Endothelial cell of umbilical vein (primary cell): ENCODE data around the gene APBB2. TPM values are rescaled to one million over a fixed set of nuclear protein-coding genes. Genes with fewer than 3 reads are reported as not detected.

ENCODE experiments used
- BruUV-seq: library from RNA; stranded (reverse); fragments of 400-500 nt; replicated peaks from 2 replicates; lab custom pipeline; 2021; lab: Mats Ljungman, UMichigan
- CTCF ChIA-PET: fragments of 300-600, 350-600 bp; sonication (Branson Sonifier 250); formaldehyde crosslinking; loops from one replicate; lab custom pipeline; 2021; ENCODE audit warnings: antibody characterized with exemption, inconsistent platforms; lab: Charles Lee
- POLR2A ChIA-PET: fragments of 300-600, 350-600 bp; sonication (Branson Sonifier 250); formaldehyde crosslinking; loops from one replicate; lab custom pipeline; 2021; ENCODE audit warnings: antibody characterized with exemption, inconsistent platforms; lab: Charles Lee
- DNase-seq: peaks from one replicate; pipeline ENCODE4 v3.0.0-alpha.2; 2011; ENCODE audit warnings: low read depth, low spot score
- FAIRE-seq: peaks from 2 replicates; lab custom pipeline; 2011; peaks lifted over from hg19 to GRCh38; lab: Jason Lieb, UNC
- H2AFZ ChIP-seq: 2 replicates; pipeline ENCODE4 v1.6.0; 2012; ENCODE audit warnings: low read depth, low read length, control low read depth, inconsistent platforms
- H3K27ac ChIP-seq: 2 replicates; pipeline ENCODE4 v1.5.1; 2011; ENCODE audit warnings: low read depth, mild to moderate bottlenecking, control low read depth, low read length, moderate library complexity; ENCODE audit not compliant: insufficient read depth
- H3K27me3 ChIP-seq, 2 experiments: 2 replicates each; pipeline versions ENCODE4 v1.6.0 to v1.6.1; 2011; ENCODE audit warnings: low read length in 2 of 2, mixed read lengths in 1 of 2; ENCODE audit not compliant: control insufficient read depth in 2 of 2, insufficient read depth in 2 of 2
- H3K36me3 ChIP-seq, 2 experiments: 2 replicates in 1 of 2; 3 replicates in 1 of 2; pipeline ENCODE4 v1.5.1; 2011; ENCODE audit warnings: low read length in 2 of 2, mild to moderate bottlenecking in 1 of 2, moderate library complexity in 1 of 2; ENCODE audit not compliant: control insufficient read depth in 2 of 2, insufficient read depth in 2 of 2; ENCODE audit errors: extremely low read depth in 1 of 2
- H3K4me1 ChIP-seq: 3 replicates; pipeline ENCODE4 v1.5.1; 2011; ENCODE audit warnings: mild to moderate bottlenecking, low read length; ENCODE audit not compliant: control insufficient read depth, insufficient read depth; ENCODE audit errors: extremely low read depth
- H3K4me2 ChIP-seq: 2 replicates; pipeline ENCODE4 v1.6.1; 2011; ENCODE audit warnings: low read length, control low read depth, mixed read lengths; ENCODE audit not compliant: insufficient read depth
- H3K4me3 ChIP-seq, 3 experiments: fragments of 200-600 bp in 1 of 3; sonication (generic), shearing (Covaris generic) in 1 of 3; replicated peaks in 1 of 3; 2 replicates each; pipeline ENCODE4 v1.5.1; 2011 to 2016; ENCODE audit warnings: control low read depth in 3 of 3, low read length in 3 of 3, mild to moderate bottlenecking in 2 of 3, inconsistent platforms in 1 of 3, low read depth in 1 of 3, moderate library complexity in 1 of 3; ENCODE audit not compliant: insufficient read depth in 1 of 3
- H3K79me2 ChIP-seq: 2 replicates; pipeline ENCODE4 v1.6.0; 2012; ENCODE audit warnings: low read length, inconsistent platforms; ENCODE audit not compliant: control insufficient read depth, insufficient read depth
- H3K9ac ChIP-seq: replicated peaks from 2 replicates; pipeline ENCODE3; 2011; ENCODE audit warnings: low read length, control low read depth; ENCODE audit not compliant: insufficient read depth; ENCODE audit errors: extremely low read depth
- H3K9me1 ChIP-seq: replicated peaks from 3 replicates; pipeline ENCODE4 v1.6.0; 2011; ENCODE audit warnings: mild to moderate bottlenecking, low read length; ENCODE audit not compliant: control insufficient read depth, insufficient read depth; ENCODE audit errors: extremely low read depth
- H3K9me3 ChIP-seq: replicated peaks from 2 replicates; pipeline ENCODE4 v1.5.1; 2012; ENCODE audit warnings: low read length, inconsistent platforms; ENCODE audit not compliant: control insufficient read depth, insufficient read depth
- H4K20me1 ChIP-seq: replicated peaks from 2 replicates; pipeline ENCODE3; 2011; ENCODE audit warnings: mild to moderate bottlenecking, low read length; ENCODE audit not compliant: control insufficient read depth, insufficient read depth; ENCODE audit errors: extremely low read depth
- EZH2 ChIP-seq: IDR thresholded peaks from 2 replicates; pipeline ENCODE4 v1.6.1; 2012; ENCODE audit warnings: borderline replicate concordance, low read depth, mild to moderate bottlenecking, moderate library complexity, low read length, inconsistent platforms; ENCODE audit not compliant: severe bottlenecking
- FOS ChIP-seq: IDR thresholded peaks from 2 replicates; pipeline ENCODE4 v1.6.1; 2011; ENCODE audit warnings: mild to moderate bottlenecking, low read length, moderate library complexity, borderline replicate concordance; ENCODE audit not compliant: insufficient read depth
- GATA2 ChIP-seq: IDR thresholded peaks from 2 replicates; pipeline ENCODE4 v1.7.0; 2011; ENCODE audit warnings: low read depth, mild to moderate bottlenecking, moderate library complexity, mixed read lengths, low read length; ENCODE audit not compliant: insufficient read length, insufficient read depth
- JUN ChIP-seq: IDR thresholded peaks from 2 replicates; pipeline ENCODE4 v1.6.1; 2011; ENCODE audit warnings: borderline replicate concordance, low read depth; ENCODE audit not compliant: insufficient read length, insufficient read depth
- MAX ChIP-seq: IDR thresholded peaks from 2 replicates; pipeline ENCODE4 v1.6.1; 2011; ENCODE audit not compliant: insufficient read depth, insufficient read length
- MYC ChIP-seq: IDR thresholded peaks from one replicate; pipeline ENCODE4 v1.6.1; 2011; ENCODE audit warnings: mild to moderate bottlenecking, low read depth, low read length
- POLR2A ChIP-seq: IDR thresholded peaks from 2 replicates; pipeline ENCODE4 v1.6.1; 2012; ENCODE audit warnings: low read depth, mild to moderate bottlenecking, control low read depth, low read length
- POLR2AphosphoS5 ChIP-seq: IDR thresholded peaks from 2 replicates; pipeline ENCODE4 v1.6.1; 2012; ENCODE audit warnings: low read depth, mild to moderate bottlenecking, control low read depth, low read length, moderate library complexity; ENCODE audit not compliant: insufficient read depth
- dilution Hi-C: fragments of 300-500 bp; cut with MboI; formaldehyde crosslinking; loops from one replicate; pipeline ENCODE4 v1.15.0; 2019; ENCODE audit warnings: low sequenced_read_pairs; ENCODE audit not compliant: extremely low pct_ligation_motif_present
- intact Hi-C: fragments of 100-400 bp; cut with micrococcal nuclease; formaldehyde crosslinking; loops from one replicate; pipeline ENCODE4 v1.10.0; 2022
- polyA plus RNA-seq, 4 experiments: library from polyadenylated mRNA; depleted of rRNA in 3 of 4; stranded (reverse) in 3 of 4; unstranded in 1 of 4; fragments of >200 nt; gene quantifications; 2 replicates each; pipeline versions ENCODE4 v1.2.1 to v1.2.3, GENCODE V29; 2011 to 2012; ENCODE audit warnings: missing spikeins in 1 of 4
- total RNA-seq: library from RNA; stranded (reverse); gene quantifications from 2 replicates; pipeline ENCODE4 v1.2.3, GENCODE V29; 2021

The APBB2 gene
- total and polyA plus RNA-seq, 2 donors (not counting 3 experiments of a cell fraction or from before 2014, with no cell fraction given), result 79.8 to 124 TPM

GRCh38 chr4:40808926-40809457 lies 405.4 kb downstream of the APBB2 start:
- no peak for DNase-seq
- intact Hi-C loops, result no loop called here

GRCh38 chr4:40804598-40804997 lies 409.7 kb downstream of the APBB2 start:
- H3K9me3 ChIP-seq, result no peaks in the 10 kb centered on the region
- TF ChIP-seq MAX, result no peak
- no peak for TF ChIP-seq GATA2
- no peak for TF ChIP-seq EZH2
- TF ChIP-seq JUN, result no peak
- no peaks in the 10 kb centered on the region for H4K20me1 ChIP-seq
- no peaks in the 10 kb centered on the region for H3K9me1 ChIP-seq
- H3K4me1 ChIP-seq, result no peaks in the 10 kb centered on the region
- POLR2A ChIA-PET, result interaction anchor here (0.6 kb wide), 1 partner anchor 1207 kb away, joined by 10 read pairs; no protein-coding TSS in a partner anchor
- no peak overlapping the region for H3K4me2 ChIP-seq
- no peak overlapping the region for H3K4me3 ChIP-seq
- BruUV-seq, result no TSS peak
- CTCF ChIA-PET, result no interaction called here
- H3K27ac ChIP-seq, result no peak overlapping the region
- H2AFZ ChIP-seq, result no peak overlapping the region
- DNase-seq, result no peak
- H3K9ac ChIP-seq, result no peak overlapping the region
- no peaks in the 10 kb centered on the region for H3K79me2 ChIP-seq
- intact Hi-C loops (no loop called here), dilution Hi-C loops (no loop called here)
- H3K27me3 ChIP-seq, result no peaks in the 10 kb centered on the region
- H3K36me3 ChIP-seq, result no peaks in the 10 kb centered on the region
- no peak for FAIRE-seq

More at GRCh38 chr4:40808926-40809457, 405.4 kb downstream of the APBB2 start:
- no peaks in the 10 kb centered on the region for H3K79me2 ChIP-seq
- peaks cover 7% of the 10 kb centered on the region for H3K4me1 ChIP-seq
- H2AFZ ChIP-seq, result no peak overlapping the region
- peaks cover 5 to 7% of the 10 kb centered on the region in 2 experiments for H3K36me3 ChIP-seq
- no peaks in the 10 kb centered on the region for H3K27me3 ChIP-seq
- no peaks in the 10 kb centered on the region for H3K9me1 ChIP-seq
- TF ChIP-seq EZH2 (no peak), POLR2AphosphoS5 (no peak), MAX (no peak), JUN (no peak), MYC (no peak), POLR2A (no peak), GATA2 (no peak), FOS (no peak)
- no peak overlapping the region for H3K4me3 ChIP-seq
- H3K27ac ChIP-seq, result no peak overlapping the region
- dilution Hi-C loops, result no loop called here
- no peak overlapping the region for H3K4me2 ChIP-seq
- H4K20me1 ChIP-seq, result no peaks in the 10 kb centered on the region
- no peak overlapping the region for H3K9ac ChIP-seq
- POLR2A ChIA-PET, result no interaction called here
- CTCF ChIA-PET, result no interaction called here
- H3K9me3 ChIP-seq, result no peaks in the 10 kb centered on the region
- no TSS peak for BruUV-seq
- FAIRE-seq, result no peak
